Thymus (tissue), 11 donors: ENCODE measurements around the gene FBXO11. TPM values are rescaled to one million over a fixed set of nuclear protein-coding genes. Genes with fewer than 3 reads are reported as not detected.
A peak's percentile ranks its signal among the peaks of the same experiment; 100 is the strongest.

Experiments used
- DNase-seq, 9 donors: peaks; one replicate each; pipeline ENCODE4 v3.0.0-alpha.2; 2013; ENCODE audit warnings: low spot score in 9 of 9, low read depth in 6 of 9, missing footprints in 1 of 9
- H3K27ac ChIP-seq, 2 donors: one replicate each; pipeline ENCODE4 v1.5.1; 2013; ENCODE audit warnings: control low read depth in 1 of 2, low read depth in 1 of 2, low read length in 1 of 2, mild to moderate bottlenecking in 1 of 2, moderate library complexity in 1 of 2
- H3K27me3 ChIP-seq, 2 donors: one replicate each; pipeline ENCODE4 v1.5.1; 2013; ENCODE audit warnings: low read length in 1 of 2; ENCODE audit not compliant: control insufficient read depth in 2 of 2, insufficient read depth in 1 of 2
- H3K36me3 ChIP-seq, 2 donors: one replicate each; pipeline ENCODE4 v1.5.1; 2013; ENCODE audit warnings: low read length in 1 of 2, mild to moderate bottlenecking in 1 of 2, moderate library complexity in 1 of 2; ENCODE audit not compliant: control insufficient read depth in 2 of 2, insufficient read depth in 2 of 2
- H3K4me1 ChIP-seq, 2 donors: one replicate each; pipeline ENCODE4 v1.5.1; 2013; ENCODE audit warnings: low read length in 2 of 2; ENCODE audit not compliant: control insufficient read depth in 2 of 2, insufficient read depth in 2 of 2
- H3K4me3 ChIP-seq, 2 donors: one replicate each; pipeline ENCODE4 v1.5.1; 2013; ENCODE audit warnings: low read length in 2 of 2, control low read depth in 1 of 2, mild to moderate bottlenecking in 1 of 2
- H3K9me3 ChIP-seq, 2 donors: one replicate each; pipeline ENCODE4 v1.5.1; 2013; ENCODE audit warnings: low read length in 1 of 2, mild to moderate bottlenecking in 1 of 2; ENCODE audit not compliant: control insufficient read depth in 2 of 2, insufficient read depth in 1 of 2
- WGBS: extraction: QIAGEN DNeasy Blood & Tissue Kit; methylation state at CpG from one replicate; pipeline ENCODE4 v1.1.7; 2013; 5-methylcytosine and 5-hydroxymethylcytosine counted together
- polyA plus RNA-seq: library from polyadenylated mRNA; stranded (reverse); fragments of 200-250 nt; gene quantifications from one replicate; pipeline ENCODE4 v1.2.3, GENCODE V29; 2013
- total RNA-seq: library from RNA; stranded (reverse); fragments of 120-200 nt; gene quantifications from one replicate; pipeline ENCODE4 v1.2.4, GENCODE V29; 2013
- donor health status: healthy.

FBXO11 gene
- total and polyA plus RNA-seq, 2 donors = 22.3 to 55.5 TPM

DNA sequence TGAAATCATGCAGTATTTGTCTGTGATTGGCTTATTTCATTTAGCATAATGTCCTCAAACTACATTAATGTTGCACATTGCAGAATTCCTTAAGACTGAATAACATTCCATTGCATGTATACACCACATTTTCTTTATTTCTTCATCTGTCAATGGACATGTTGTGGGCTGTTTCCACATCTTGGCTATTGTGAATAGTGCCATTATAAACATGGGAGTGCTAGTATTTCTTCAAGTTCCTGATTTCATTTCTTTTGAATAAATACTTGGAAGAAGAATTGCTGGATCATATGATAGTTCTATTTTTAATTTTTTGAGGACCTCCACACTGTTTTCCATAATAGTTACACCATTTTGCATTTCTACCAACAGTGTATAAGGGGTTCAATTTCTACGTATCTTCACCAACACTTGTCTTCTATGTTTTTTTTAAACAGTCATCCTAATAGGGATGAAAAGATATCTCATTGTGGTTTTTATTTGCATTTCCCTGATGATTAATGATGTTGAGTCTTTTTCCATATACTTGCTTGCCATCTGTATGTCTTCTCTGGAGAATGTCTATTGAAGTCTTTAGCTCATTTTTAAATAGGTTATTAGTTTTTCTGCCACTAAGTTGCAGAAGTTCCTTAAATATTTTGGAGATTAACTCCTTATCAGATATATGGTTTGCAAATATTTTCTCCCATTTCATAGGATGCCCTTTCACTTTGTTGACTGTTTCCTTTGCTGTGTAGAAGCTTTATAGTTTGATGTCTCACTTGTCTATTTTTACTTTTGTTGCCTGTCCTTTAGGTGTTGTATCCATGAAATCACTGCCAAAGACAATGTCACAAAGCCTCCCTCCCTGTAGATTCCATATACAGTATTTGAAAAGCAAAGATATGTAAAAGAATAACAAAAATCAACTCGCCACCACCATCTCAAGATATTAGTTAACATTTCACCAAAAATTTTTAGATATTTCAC, 14.6 kb downstream of the FBXO11 start:
- DNase-seq = no peak
- H3K4me1 ChIP-seq = no peaks in the 10 kb centered on the region
- no peak overlapping the region for H3K4me3 ChIP-seq
- H3K36me3 ChIP-seq = peaks cover 0 to 4% of the 10 kb centered on the region in 2 donors
- H3K27ac ChIP-seq = no peak overlapping the region
- H3K9me3 ChIP-seq = no peaks in the 10 kb centered on the region
- WGBS = 97% methylated on average over 2 of the region's 2 CpGs
- no peaks in the 10 kb centered on the region for H3K27me3 ChIP-seq

- H3K27ac ChIP-seq = no peak overlapping the region
- no peak overlapping the region for H3K4me3 ChIP-seq
- H3K4me1 ChIP-seq = no peaks in the 10 kb centered on the region
- no peaks in the 10 kb centered on the region for H3K9me3 ChIP-seq
- DNase-seq = no peak
- H3K27me3 ChIP-seq = no peaks in the 10 kb centered on the region
- WGBS = 97% methylated on average over 10 of the region's 10 CpGs
- H3K36me3 ChIP-seq = peaks cover 0 to 4% of the 10 kb centered on the region in 2 donors
Observed at GRCh38 chr2:47890711-47891368, 15.5 kb downstream of the FBXO11 start.

DNA sequence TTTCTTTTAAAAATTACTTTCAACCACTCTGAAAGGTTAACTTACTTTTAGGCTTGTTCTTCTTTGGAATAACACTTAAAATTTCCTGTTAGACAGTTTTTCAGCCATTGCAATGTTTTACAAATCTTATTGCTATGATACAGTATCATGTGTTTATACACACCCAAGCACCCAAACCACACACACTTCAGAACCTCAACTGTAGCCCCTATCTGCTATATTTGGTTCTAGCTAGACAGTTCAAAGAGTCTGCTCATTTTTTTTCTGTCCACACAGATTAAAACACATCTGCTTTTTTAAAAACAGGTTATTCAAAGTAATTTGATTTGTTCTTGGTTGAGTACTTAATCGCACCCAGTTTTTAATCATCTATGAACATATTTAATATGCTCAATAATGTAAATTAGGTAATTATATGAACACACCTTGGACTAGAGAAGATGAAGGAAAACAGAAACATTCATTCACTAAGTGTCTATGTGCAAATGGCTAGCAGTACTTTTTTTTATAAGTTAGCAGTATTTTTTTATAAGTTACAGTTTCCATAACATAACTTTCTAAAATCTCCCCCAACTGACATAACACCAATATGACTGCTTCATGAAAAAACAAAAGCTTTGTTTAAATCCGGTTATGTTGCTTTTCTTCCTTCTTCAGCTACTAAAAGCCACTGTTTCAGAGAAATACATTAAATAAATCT, 17.6 kb downstream of the FBXO11 start:
- H3K27me3 ChIP-seq = no peaks in the 10 kb centered on the region
- 72% methylated on average over 2 of the region's 2 CpGs for WGBS
- H3K9me3 ChIP-seq = no peaks in the 10 kb centered on the region
- no peak overlapping the region for H3K4me3 ChIP-seq
- DNase-seq = peak in 5 of 9 donors; percentile 13 to 67 (median 18)
- no peak overlapping the region for H3K27ac ChIP-seq
- H3K4me1 ChIP-seq = no peaks in the 10 kb centered on the region
- peaks cover 0 to 4% of the 10 kb centered on the region in 2 donors for H3K36me3 ChIP-seq

DNA sequence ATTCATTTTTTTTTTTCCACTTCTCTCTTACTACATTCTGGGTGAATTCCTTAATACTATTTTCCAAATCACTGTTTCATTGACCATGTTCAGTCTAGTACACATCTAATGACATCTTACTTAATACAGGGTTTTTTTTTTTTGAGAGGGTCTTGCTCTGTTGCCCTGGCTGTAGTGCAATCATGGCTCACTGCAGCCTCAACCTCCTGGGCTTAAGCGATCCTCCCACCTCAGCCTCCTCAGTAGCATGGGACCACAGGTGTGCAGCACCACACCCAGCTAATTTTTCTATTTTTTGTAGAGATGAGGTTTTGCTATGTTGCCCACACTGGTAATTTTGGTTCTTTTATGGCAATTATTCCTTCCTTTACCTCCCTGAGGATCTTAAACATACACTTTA, 29.4 kb downstream of the FBXO11 start:
- no peak for DNase-seq
- Histone ChIP-seq H3K36me3 (no peaks in the 10 kb centered on the region), H3K9me3 (no peaks in the 10 kb centered on the region), H3K27me3 (no peaks in the 10 kb centered on the region), H3K27ac (no peak overlapping the region), H3K4me1 (no peaks in the 10 kb centered on the region), H3K4me3 (no peak overlapping the region)
- 98% methylated on average over 1 of the region's 1 CpG for WGBS

DNA sequence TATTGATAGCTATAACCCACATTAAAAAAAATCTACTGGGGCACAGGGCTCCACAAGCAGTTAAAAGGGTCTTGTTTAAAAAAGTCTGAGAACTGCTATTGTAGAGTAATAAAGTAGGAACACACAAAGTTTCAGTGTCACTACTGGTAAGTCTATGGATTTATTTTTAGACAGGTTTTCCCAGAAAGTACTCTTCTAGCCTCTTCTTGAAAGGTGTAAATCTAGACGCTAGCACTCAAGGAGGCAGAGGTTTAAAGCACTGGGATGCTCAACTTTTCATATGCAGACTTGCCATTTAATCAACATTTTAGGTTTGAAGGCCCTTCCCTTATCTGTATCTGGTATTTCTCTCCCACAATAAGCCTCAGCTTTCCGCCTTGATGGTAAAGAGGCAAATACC, 33.4 kb downstream of the FBXO11 start:
- DNase-seq = no peak
- H3K27me3 ChIP-seq = no peaks in the 10 kb centered on the region
- over 99% methylated on average over 2 of the region's 2 CpGs for WGBS
- no peaks in the 10 kb centered on the region for H3K9me3 ChIP-seq
- H3K27ac ChIP-seq = no peak overlapping the region
- no peaks in the 10 kb centered on the region for H3K4me1 ChIP-seq
- H3K36me3 ChIP-seq = peaks cover 0 to 9% of the 10 kb centered on the region in 2 donors
- H3K4me3 ChIP-seq = no peak overlapping the region

- Histone ChIP-seq H3K36me3 (peaks cover 0 to 9% of the 10 kb centered on the region in 2 donors), H3K4me3 (no peak overlapping the region), H3K9me3 (no peaks in the 10 kb centered on the region), H3K4me1 (no peaks in the 10 kb centered on the region), H3K27me3 (no peaks in the 10 kb centered on the region), H3K27ac (no peak overlapping the region)
- DNase-seq = no peak
- 96% methylated on average over 7 of the region's 7 CpGs for WGBS
Observed at GRCh38 chr2:47870641-47871540, 35.4 kb downstream of the FBXO11 start.

DNA sequence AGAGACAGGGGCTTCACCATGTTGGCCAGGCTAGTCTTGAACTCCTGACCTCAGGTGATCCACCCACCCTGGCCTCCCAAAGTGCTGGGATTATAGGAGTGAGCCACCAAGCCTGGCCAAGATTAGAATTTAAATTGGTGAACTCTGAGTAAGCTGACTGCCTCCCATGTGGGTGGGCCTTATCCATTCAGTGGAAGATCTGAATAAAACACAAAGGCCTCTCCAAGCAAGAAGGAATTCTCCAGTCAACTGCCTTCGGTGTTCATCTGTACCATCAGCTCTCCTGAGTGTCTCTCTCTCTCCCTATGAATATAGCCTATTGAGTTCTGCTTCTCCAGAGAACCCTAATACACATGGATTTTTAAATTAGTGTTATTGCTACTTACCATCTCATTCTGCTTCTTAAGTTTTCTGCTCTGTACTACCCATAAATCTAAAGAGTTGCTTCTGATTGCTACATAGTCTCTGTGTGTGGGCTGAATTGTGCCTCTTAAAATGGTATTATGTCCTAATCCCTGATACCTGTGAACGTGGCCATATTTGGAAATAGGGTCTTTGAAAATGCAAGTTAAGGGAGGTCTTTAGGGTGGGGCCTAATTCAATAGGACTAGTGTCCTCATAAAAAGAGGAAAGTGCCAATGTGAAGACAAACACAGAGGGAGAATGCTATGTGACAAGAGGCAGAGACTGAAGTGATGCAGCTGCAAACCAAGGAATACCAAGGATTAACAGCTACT, 36.3 kb downstream of the FBXO11 start:
- Histone ChIP-seq H3K27me3 (no peaks in the 10 kb centered on the region), H3K4me3 (no peak overlapping the region), H3K9me3 (no peaks in the 10 kb centered on the region), H3K27ac (no peak overlapping the region), H3K4me1 (no peaks in the 10 kb centered on the region), H3K36me3 (peaks cover 0 to 9% of the 10 kb centered on the region in 2 donors)
- 98% methylated on average over 2 of the region's 2 CpGs for WGBS
- DNase-seq = no peak
